K562 (cell line): ENCODE measurements around the gene ADAMTS2. TPM values are rescaled to one million over a fixed set of nuclear protein-coding genes. Genes with fewer than 3 reads are reported as not detected.

Source experiments
- ATAC-seq: fragments of 200-7000 bp; cut with Tn5 transposase; 3 replicates; pipeline ENCODE4 v1.9.1; 2020; ENCODE audit warnings: moderate library complexity
- BruUV-seq: library from RNA; stranded (reverse); fragments of 400-500 nt; replicated peaks from 2 replicates; lab custom pipeline; 2021; lab: Mats Ljungman, UMichigan
- CTCF ChIA-PET: fragments of 300-600 bp; formaldehyde crosslinking; extraction: SDS; loops from one replicate; lab custom pipeline; 2021; ENCODE audit warnings: low intra/inter-chr PET ratio; lab: Yijun Ruan, JAX
- POLR2A ChIA-PET: fragments of 300-600, 350-650 bp; sonication (Branson Sonifier 250); formaldehyde crosslinking; extraction: SDS; loops from one replicate; lab custom pipeline; 2021; ENCODE audit warnings: antibody characterized with exemption, inconsistent platforms; lab: Yijun Ruan, JAX
- DNase-seq, 4 experiments: peaks; one replicate each; pipeline versions ENCODE4 v3.0.0 to v3.0.0-alpha.2; 2011 to 2018; ENCODE audit warnings: low spot score in 3 of 4, mixed read lengths in 3 of 4; ENCODE audit errors: extremely low read depth in 1 of 4
- FAIRE-seq: peaks from 2 replicates; lab custom pipeline; 2011; peaks lifted over from hg19 to GRCh38; lab: Jason Lieb, UNC
- H2AFZ ChIP-seq: 2 replicates; pipeline ENCODE4 v1.6.0; 2011; ENCODE audit warnings: low read depth, low read length, control low read depth, inconsistent platforms
- H3K27ac ChIP-seq: fragments of 200-600 bp; 3 replicates; pipeline ENCODE4 v1.8.0; 2011; ENCODE audit warnings: low read depth, mild to moderate bottlenecking, control low read depth, inconsistent platforms, low read length, moderate library complexity, mixed read lengths; ENCODE audit errors: extremely low read depth
- H3K27me3 ChIP-seq, 2 experiments: fragments of 300-600 bp in 1 of 2; 2 replicates in 1 of 2; 3 replicates in 1 of 2; pipeline versions ENCODE4 v1.6.0 to v1.8.0; 2011; ENCODE audit warnings: inconsistent platforms in 2 of 2, low read length in 2 of 2, mild to moderate bottlenecking in 1 of 2, mixed read lengths in 1 of 2, moderate library complexity in 1 of 2; ENCODE audit not compliant: control insufficient read depth in 2 of 2, insufficient read depth in 2 of 2
- H3K36me3 ChIP-seq: fragments of 300-600 bp; 3 replicates; pipeline ENCODE4 v1.8.0; 2011; ENCODE audit warnings: mild to moderate bottlenecking, low read length, inconsistent platforms; ENCODE audit not compliant: control insufficient read depth, insufficient read depth
- H3K4me1 ChIP-seq, 2 experiments: fragments of 200-600 bp in 1 of 2; replicated peaks in 1 of 2; 2 replicates in 1 of 2; 3 replicates in 1 of 2; pipeline versions ENCODE4 v1.5.1 to v1.8.0; 2011; ENCODE audit warnings: inconsistent platforms in 2 of 2, low read length in 2 of 2, mild to moderate bottlenecking in 1 of 2, mixed read lengths in 1 of 2, moderate library complexity in 1 of 2; ENCODE audit not compliant: control insufficient read depth in 2 of 2, insufficient read depth in 2 of 2
- H3K4me2 ChIP-seq: 2 replicates; pipeline ENCODE4 v1.6.1; 2011; ENCODE audit warnings: low read length, control low read depth, inconsistent platforms, mixed read lengths; ENCODE audit not compliant: insufficient read depth
- H3K4me3 ChIP-seq: fragments of 200-600 bp; sonication (generic), shearing (Covaris generic); 2 replicates; pipeline ENCODE4 v1.5.1; 2016; ENCODE audit warnings: control low read depth, inconsistent platforms
- H3K79me2 ChIP-seq: fragments of 200-600 bp; 3 replicates; pipeline ENCODE4 v1.8.0; 2011; ENCODE audit warnings: low read length, inconsistent platforms; ENCODE audit not compliant: control insufficient read depth, insufficient read depth
- H3K9ac ChIP-seq, 2 experiments: 2 replicates each; pipeline versions ENCODE4 v1.6.0 to v1.6.1; 2011; ENCODE audit warnings: low read depth in 2 of 2, low read length in 2 of 2, control low read depth in 1 of 2, inconsistent platforms in 1 of 2, mild to moderate bottlenecking in 1 of 2, mixed read lengths in 1 of 2; ENCODE audit not compliant: insufficient read depth in 1 of 2
- H3K9me1 ChIP-seq: one replicate; pipeline ENCODE4 v1.6.0; 2011; ENCODE audit warnings: inconsistent platforms, mild to moderate bottlenecking, low read length, moderate library complexity; ENCODE audit not compliant: control insufficient read depth, insufficient read depth
- H3K9me3 ChIP-seq: replicated peaks from 2 replicates; pipeline ENCODE4 v1.5.1; 2011; ENCODE audit warnings: low read depth, low read length, inconsistent platforms; ENCODE audit not compliant: control insufficient read depth, insufficient read depth
- H4K20me1 ChIP-seq: replicated peaks from 2 replicates; pipeline ENCODE4 v1.6.1; 2011; ENCODE audit warnings: low read length, inconsistent platforms, mixed read lengths; ENCODE audit not compliant: control insufficient read depth, insufficient read depth
- HMBOX1 ChIP-seq: sonication (generic); IDR thresholded peaks from 2 replicates; pipeline ENCODE4 v1.6.1; 2016
- IFI16 ChIP-seq: fragments of 250-450 bp; sonication (Bioruptor Pico); IDR thresholded peaks from 2 replicates; pipeline ENCODE4 v2.1.2; 2022; ENCODE audit warnings: mild to moderate bottlenecking, inconsistent platforms
- LEF1 ChIP-seq: fragments of 450-650 bp; IDR thresholded peaks from 2 replicates; pipeline ENCODE4 v1.6.1; 2016; ENCODE audit warnings: mild to moderate bottlenecking
- MEIS2 ChIP-seq: fragments of 450-650 bp; IDR thresholded peaks from 2 replicates; pipeline ENCODE4 v1.6.1; 2014; ENCODE audit warnings: mild to moderate bottlenecking; ENCODE audit not compliant: partially characterized antibody
- MIER1 ChIP-seq: fragments of 450-650 bp; IDR thresholded peaks from 2 replicates; pipeline ENCODE4 v1.6.1; 2016; ENCODE audit warnings: antibody characterized with exemption, mild to moderate bottlenecking, low read depth
- POLR2AphosphoS2 ChIP-seq: IDR thresholded peaks from 2 replicates; pipeline ENCODE4 v1.6.1; 2012; ENCODE audit warnings: low read length, improper control_type of control experiment
- TRIM24 ChIP-seq, 2 experiments: fragments of 450-650 bp; IDR thresholded peaks; 2 replicates each; pipeline ENCODE4 v1.6.1; 2016
- WGBS: fragments of 100-300 bp; shearing (Covaris generic); methylation state at CpG from one replicate; pipeline ENCODE4 v1.1.6; 2016; ENCODE audit warnings: low coverage, mixed read lengths; ENCODE audit not compliant: insufficient coverage; ENCODE audit errors: missing lambda C conversion rate; 5-methylcytosine and 5-hydroxymethylcytosine counted together
- in situ Hi-C: fragments of 300-500 bp; cut with MboI; formaldehyde crosslinking; loops from 4 replicates; pipeline ENCODE4 v1.15.0; 2018; ENCODE audit warnings: inconsistent platforms, mixed read lengths
- intact Hi-C: fragments of 100-400 bp; cut with micrococcal nuclease; formaldehyde crosslinking; loops from 2 replicates; pipeline ENCODE4 v1.14.2; 2022
- polyA plus RNA-seq, 8 experiments: library from polyadenylated mRNA; depleted of rRNA in 4 of 8; stranded (reverse) in 5 of 8; unstranded in 3 of 8; fragments of >200 nt; fragmentation: Nextera tagmentation in 2 of 8; fragmentation: Illumina TruSeq in 1 of 8; extraction: Ambion mirVana in 2 of 8; extraction: Trizol in 1 of 8; gene quantifications; 2 replicates each; pipeline versions ENCODE4 v1.2.1 to v1.2.3, GENCODE V29; 2011 to 2014; ENCODE audit warnings: inconsistent platforms in 1 of 8, missing spikeins in 1 of 8
- total RNA-seq, 7 experiments: library from RNA; depleted of rRNA in 6 of 7; stranded (reverse); fragments of >200 nt in 6 of 7; fragmentation: Illumina TruSeq in 2 of 7; extraction: Trizol in 2 of 7; gene quantifications; 2 replicates each; pipeline versions ENCODE4 v1.2.1 to v1.2.3, GENCODE V29; 2011 to 2021; ENCODE audit warnings: low replicate concordance in 1 of 7
- TF ChIP-seq, protein P1 (sequence below), 2 experiments: fragments of 450-650 bp; formaldehyde crosslinking in 1 of 2; IDR thresholded peaks; 2 replicates each; pipeline versions ENCODE4 v1.4.0 to v1.6.1; 2014 to 2020; ENCODE audit warnings: mild to moderate bottlenecking in 2 of 2, borderline replicate concordance in 1 of 2, low read depth in 1 of 2
- TF ChIP-seq, protein P2 (sequence below), 2 experiments: fragments of 450-650 bp; IDR thresholded peaks; 2 replicates each; pipeline ENCODE4 v1.6.1; 2016
- TF ChIP-seq, protein P3 (sequence below): fragments of 250-450 bp; sonication (Bioruptor Pico); IDR thresholded peaks from 2 replicates; pipeline ENCODE4 v1.9.0; 2021; ENCODE audit warnings: mild to moderate bottlenecking, inconsistent platforms

The ADAMTS2 gene
- total and polyA plus RNA-seq, 9 of the 15 experiments (the other 6 are each of a cell fraction or from before 2014, with no cell fraction given) = not detected

GRCh38 chr5:179304466-179304865 lies 40.8 kb downstream of the ADAMTS2 start:
- Histone ChIP-seq H3K9me1 (no peaks in the 10 kb centered on the region), H3K27me3 (peaks cover 4 to 55% of the 10 kb centered on the region in 2 experiments; a peak in 4 of 5 replicates), H3K4me1 (peaks cover 0 to 9% of the 10 kb centered on the region in 2 experiments; a peak in 2 of 5 replicates), H3K36me3 (no peaks in the 10 kb centered on the region), H3K9me3 (no peaks in the 10 kb centered on the region), H3K79me2 (no peaks in the 10 kb centered on the region), H3K4me3 (no peak overlapping the region), H3K4me2 (no peak overlapping the region), H3K27ac (no peak overlapping the region), H3K9ac (no peak overlapping the region), H4K20me1 (no peaks in the 10 kb centered on the region), H2AFZ (no peak overlapping the region)
- WGBS = 0% methylated on average over 5 of the region's 5 CpGs
- FAIRE-seq (no peak), ATAC-seq (no peak), DNase-seq (no peak)
- in situ Hi-C loops = no loop called here
- intact Hi-C loops = no loop called here
- CTCF ChIA-PET = no interaction called here
- POLR2A ChIA-PET = interaction anchor here (0.6 kb wide), 1 partner anchor 490 kb away, joined by 3 read pairs; no protein-coding TSS in a partner anchor
- no TSS peak for BruUV-seq
- TF ChIP-seq LEF1 (no peak), HMBOX1 (no peak), MIER1 (no peak), IFI16 (CRISPR knock-in tag) (no peak), MEIS2 (no peak), POLR2AphosphoS2 (no peak), TRIM24 (IDR thresholded peaks at IDR 0.05) (no peak)
- TF ChIP-seq, protein P1, sequence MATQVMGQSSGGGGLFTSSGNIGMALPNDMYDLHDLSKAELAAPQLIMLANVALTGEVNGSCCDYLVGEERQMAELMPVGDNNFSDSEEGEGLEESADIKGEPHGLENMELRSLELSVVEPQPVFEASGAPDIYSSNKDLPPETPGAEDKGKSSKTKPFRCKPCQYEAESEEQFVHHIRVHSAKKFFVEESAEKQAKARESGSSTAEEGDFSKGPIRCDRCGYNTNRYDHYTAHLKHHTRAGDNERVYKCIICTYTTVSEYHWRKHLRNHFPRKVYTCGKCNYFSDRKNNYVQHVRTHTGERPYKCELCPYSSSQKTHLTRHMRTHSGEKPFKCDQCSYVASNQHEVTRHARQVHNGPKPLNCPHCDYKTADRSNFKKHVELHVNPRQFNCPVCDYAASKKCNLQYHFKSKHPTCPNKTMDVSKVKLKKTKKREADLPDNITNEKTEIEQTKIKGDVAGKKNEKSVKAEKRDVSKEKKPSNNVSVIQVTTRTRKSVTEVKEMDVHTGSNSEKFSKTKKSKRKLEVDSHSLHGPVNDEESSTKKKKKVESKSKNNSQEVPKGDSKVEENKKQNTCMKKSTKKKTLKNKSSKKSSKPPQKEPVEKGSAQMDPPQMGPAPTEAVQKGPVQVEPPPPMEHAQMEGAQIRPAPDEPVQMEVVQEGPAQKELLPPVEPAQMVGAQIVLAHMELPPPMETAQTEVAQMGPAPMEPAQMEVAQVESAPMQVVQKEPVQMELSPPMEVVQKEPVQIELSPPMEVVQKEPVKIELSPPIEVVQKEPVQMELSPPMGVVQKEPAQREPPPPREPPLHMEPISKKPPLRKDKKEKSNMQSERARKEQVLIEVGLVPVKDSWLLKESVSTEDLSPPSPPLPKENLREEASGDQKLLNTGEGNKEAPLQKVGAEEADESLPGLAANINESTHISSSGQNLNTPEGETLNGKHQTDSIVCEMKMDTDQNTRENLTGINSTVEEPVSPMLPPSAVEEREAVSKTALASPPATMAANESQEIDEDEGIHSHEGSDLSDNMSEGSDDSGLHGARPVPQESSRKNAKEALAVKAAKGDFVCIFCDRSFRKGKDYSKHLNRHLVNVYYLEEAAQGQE (IDR thresholded peaks at IDR 0.05; ENCODE audit: borderline replicate concordance) = no peak
- TF ChIP-seq, protein P1 (CRISPR knock-in tag; IDR thresholded peaks at IDR 0.05; ENCODE audit: low read depth) = no peak
- TF ChIP-seq, protein P2, sequence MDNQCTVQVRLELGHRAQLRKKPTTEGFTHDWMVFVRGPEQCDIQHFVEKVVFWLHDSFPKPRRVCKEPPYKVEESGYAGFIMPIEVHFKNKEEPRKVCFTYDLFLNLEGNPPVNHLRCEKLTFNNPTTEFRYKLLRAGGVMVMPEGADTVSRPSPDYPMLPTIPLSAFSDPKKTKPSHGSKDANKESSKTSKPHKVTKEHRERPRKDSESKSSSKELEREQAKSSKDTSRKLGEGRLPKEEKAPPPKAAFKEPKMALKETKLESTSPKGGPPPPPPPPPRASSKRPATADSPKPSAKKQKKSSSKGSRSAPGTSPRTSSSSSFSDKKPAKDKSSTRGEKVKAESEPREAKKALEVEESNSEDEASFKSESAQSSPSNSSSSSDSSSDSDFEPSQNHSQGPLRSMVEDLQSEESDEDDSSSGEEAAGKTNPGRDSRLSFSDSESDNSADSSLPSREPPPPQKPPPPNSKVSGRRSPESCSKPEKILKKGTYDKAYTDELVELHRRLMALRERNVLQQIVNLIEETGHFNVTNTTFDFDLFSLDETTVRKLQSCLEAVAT (IDR thresholded peaks at IDR 0.05) = no peak
- TF ChIP-seq, protein P3, sequence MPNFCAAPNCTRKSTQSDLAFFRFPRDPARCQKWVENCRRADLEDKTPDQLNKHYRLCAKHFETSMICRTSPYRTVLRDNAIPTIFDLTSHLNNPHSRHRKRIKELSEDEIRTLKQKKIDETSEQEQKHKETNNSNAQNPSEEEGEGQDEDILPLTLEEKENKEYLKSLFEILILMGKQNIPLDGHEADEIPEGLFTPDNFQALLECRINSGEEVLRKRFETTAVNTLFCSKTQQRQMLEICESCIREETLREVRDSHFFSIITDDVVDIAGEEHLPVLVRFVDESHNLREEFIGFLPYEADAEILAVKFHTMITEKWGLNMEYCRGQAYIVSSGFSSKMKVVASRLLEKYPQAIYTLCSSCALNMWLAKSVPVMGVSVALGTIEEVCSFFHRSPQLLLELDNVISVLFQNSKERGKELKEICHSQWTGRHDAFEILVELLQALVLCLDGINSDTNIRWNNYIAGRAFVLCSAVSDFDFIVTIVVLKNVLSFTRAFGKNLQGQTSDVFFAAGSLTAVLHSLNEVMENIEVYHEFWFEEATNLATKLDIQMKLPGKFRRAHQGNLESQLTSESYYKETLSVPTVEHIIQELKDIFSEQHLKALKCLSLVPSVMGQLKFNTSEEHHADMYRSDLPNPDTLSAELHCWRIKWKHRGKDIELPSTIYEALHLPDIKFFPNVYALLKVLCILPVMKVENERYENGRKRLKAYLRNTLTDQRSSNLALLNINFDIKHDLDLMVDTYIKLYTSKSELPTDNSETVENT (CRISPR knock-in tag) = no peak
